H7 (cell line): ENCODE measurements around the gene TTLL12. TPM values are rescaled to one million over a fixed set of nuclear protein-coding genes. Genes with fewer than 3 reads are reported as not detected.
A peak's percentile ranks its signal among the peaks of the same experiment; 100 is the strongest.
"Not testable (repeated sequence)": the region's sequence is repeated elsewhere in the genome, so short reads cannot be mapped to it uniquely, and the experiment has no call there.

ENCODE experiments used
- DNase-seq: peaks from one replicate; pipeline ENCODE4 v3.0.0; 2012
- H3K27me3 ChIP-seq: 2 replicates; pipeline ENCODE4 v1.6.0; 2011; ENCODE audit warnings: mild to moderate bottlenecking, low read length; ENCODE audit not compliant: control insufficient read depth, insufficient read depth
- H3K36me3 ChIP-seq: replicated peaks from 2 replicates; pipeline ENCODE4 v1.5.1; 2011; ENCODE audit warnings: low read length; ENCODE audit not compliant: control insufficient read depth, insufficient read depth
- H3K4me3 ChIP-seq: 2 replicates; pipeline ENCODE4 v1.5.1; 2011; ENCODE audit warnings: low read depth, mild to moderate bottlenecking, control low read depth, low read length, moderate library complexity; ENCODE audit not compliant: insufficient read depth
- total RNA-seq: library from RNA; depleted of rRNA; stranded (reverse); fragments of >200 nt; shearing (Covaris generic); gene quantifications from 2 replicates; pipeline ENCODE4 v1.2.3, GENCODE V29; 2014

The TTLL12 gene
- total RNA-seq, 1 experiment from 2014 or later = 100 TPM

- DNase-seq = peak; percentile 95
- Histone ChIP-seq H3K36me3 (no peaks in the 10 kb centered on the region), H3K27me3 (peaks cover 20% of the 10 kb centered on the region), H3K4me3 (peak within 1 kb of the TSS; percentile 57)
Measured at GRCh38 chr22:43151251-43152002, 35.5 kb downstream of the TTLL12 start, which contains the start of gene TSPO. Gene TSPO, plus strand, starts transcription at chr22:43151559. Its CDS starts 7,680 bp downstream, at chr22:43159239.

- DNase-seq = no peak
- H3K36me3 ChIP-seq = no peaks in the 10 kb centered on the region
- H3K4me3 ChIP-seq = peak overlapping the region; percentile 57
- H3K27me3 ChIP-seq = peaks cover 20% of the 10 kb centered on the region
Measured at GRCh38 chr22:43150731-43151206, 36.2 kb downstream of the TTLL12 start.

GRCh38 chr22:43148581-43148980 is 38.4 kb downstream of the TTLL12 start:
- Histone ChIP-seq H3K4me3 (no peak overlapping the region), H3K27me3 (peaks cover 20% of the 10 kb centered on the region), H3K36me3 (no peaks in the 10 kb centered on the region)
- DNase-seq = no peak

- H3K27me3 ChIP-seq = peaks cover 20% of the 10 kb centered on the region
- no peaks in the 10 kb centered on the region for H3K36me3 ChIP-seq
- no peak overlapping the region for H3K4me3 ChIP-seq
- DNase-seq = no peak
Measured at GRCh38 chr22:43147821-43148220, 39.1 kb downstream of the TTLL12 start.

- H3K4me3 ChIP-seq, DNase-seq: not testable (repeated sequence)
Measured at GRCh38 chr22:43146332-43146731, 40.6 kb downstream of the TTLL12 start.

GRCh38 chr22:43145371-43145770 is 41.6 kb downstream of the TTLL12 start:
- H3K4me3 ChIP-seq, H3K36me3 ChIP-seq, H3K27me3 ChIP-seq, DNase-seq: not testable (repeated sequence)

More at GRCh38 chr22:43146332-43146731, 40.6 kb downstream of the TTLL12 start:
- H3K36me3 ChIP-seq, H3K27me3 ChIP-seq: not testable (repeated sequence)

GRCh38 chr22:43144949-43145348 is 42.0 kb downstream of the TTLL12 start:
- H3K36me3 ChIP-seq = peaks cover 3% of the 10 kb centered on the region
- H3K4me3 ChIP-seq = no peak overlapping the region
- H3K27me3 ChIP-seq = no peaks in the 10 kb centered on the region
- DNase-seq = no peak

GRCh38 chr22:43142880-43143562 is 43.9 kb downstream of the TTLL12 start, which contains the start of gene MCAT:
Gene MCAT, minus strand, starts transcription at chr22:43143398. Its CDS starts 50 bp downstream, at chr22:43143348.
- H3K36me3 ChIP-seq = peaks cover 8% of the 10 kb centered on the region
- peak within 1 kb of the TSS; percentile 90 for H3K4me3 ChIP-seq
- DNase-seq = peak; percentile 94
- H3K27me3 ChIP-seq = no peaks in the 10 kb centered on the region

- DNase-seq = no peak
- no peaks in the 10 kb centered on the region for H3K27me3 ChIP-seq
- H3K36me3 ChIP-seq = peaks cover 25% of the 10 kb centered on the region
- no peak overlapping the region for H3K4me3 ChIP-seq
Measured at GRCh38 chr22:43136801-43137200, 50.1 kb downstream of the TTLL12 start.

GRCh38 chr22:43136255-43136654 is 50.7 kb downstream of the TTLL12 start:
- H3K4me3 ChIP-seq = no peak overlapping the region
- no peaks in the 10 kb centered on the region for H3K27me3 ChIP-seq
- peaks cover 25% of the 10 kb centered on the region for H3K36me3 ChIP-seq
- peak; percentile 88 for DNase-seq

GRCh38 chr22:43135565-43135964 is 51.4 kb downstream of the TTLL12 start:
- DNase-seq = no peak
- peaks cover 25% of the 10 kb centered on the region for H3K36me3 ChIP-seq
- no peak overlapping the region for H3K4me3 ChIP-seq
- no peaks in the 10 kb centered on the region for H3K27me3 ChIP-seq

GRCh38 chr22:43134553-43134952 is 52.4 kb downstream of the TTLL12 start:
- Histone ChIP-seq H3K4me3 (no peak overlapping the region), H3K36me3 (peaks cover 22% of the 10 kb centered on the region), H3K27me3 (no peaks in the 10 kb centered on the region)
- no peak for DNase-seq

- Histone ChIP-seq H3K4me3 (no peak overlapping the region), H3K36me3 (peaks cover 19% of the 10 kb centered on the region), H3K27me3 (no peaks in the 10 kb centered on the region)
- DNase-seq = no peak
Measured at GRCh38 chr22:43133401-43133800, 53.5 kb downstream of the TTLL12 start.

- H3K4me3 ChIP-seq = no peak overlapping the region
- DNase-seq = peak; percentile 39
- H3K27me3 ChIP-seq = no peaks in the 10 kb centered on the region
- peaks cover 11% of the 10 kb centered on the region for H3K36me3 ChIP-seq
Measured at GRCh38 chr22:43131773-43132501, 55.0 kb downstream of the TTLL12 start.
